Loucy (cell line): ENCODE measurements around the gene CBARP.

Experiments used
- H2AFZ ChIP-seq: fragments of 200-600 bp; sonication (generic); 2 replicates; pipeline ENCODE4 v1.6.0; 2016; ENCODE audit warnings: antibody characterized with exemption, mild to moderate bottlenecking, low read length, moderate library complexity
- H3F3A ChIP-seq: fragments of 200-600 bp; 2 replicates; pipeline ENCODE4 v1.6.0; 2016; ENCODE audit warnings: antibody characterized with exemption, low read depth, mild to moderate bottlenecking
- H3K27me3 ChIP-seq: fragments of 200-600 bp; sonication (generic); 2 replicates; pipeline ENCODE4 v1.6.1; 2014; ENCODE audit warnings: low read length, mild to moderate bottlenecking; ENCODE audit not compliant: insufficient read depth, poor library complexity, severe bottlenecking
- H3K36me3 ChIP-seq: fragments of 200-600 bp; sonication (generic); 2 replicates; pipeline ENCODE4 v1.6.1; 2016; ENCODE audit warnings: low read length; ENCODE audit not compliant: insufficient read depth
- H3K4me1 ChIP-seq: fragments of 200-600 bp; sonication (generic); 2 replicates; pipeline ENCODE4 v1.5.1; 2014; ENCODE audit warnings: low read length, mild to moderate bottlenecking; ENCODE audit not compliant: insufficient read depth, poor library complexity, severe bottlenecking
- H3K4me2 ChIP-seq: fragments of 200-600 bp; sonication (generic); 2 replicates; pipeline ENCODE4 v1.6.0; 2014; ENCODE audit warnings: antibody characterized with exemption, low read length, low read depth, mild to moderate bottlenecking; ENCODE audit not compliant: poor library complexity, severe bottlenecking
- H3K4me3 ChIP-seq: fragments of 200-600 bp; sonication (generic); 2 replicates; pipeline ENCODE4 v1.5.1; 2014; ENCODE audit warnings: low read length, mild to moderate bottlenecking, mixed read lengths; ENCODE audit not compliant: poor library complexity, severe bottlenecking
- H3K79me2 ChIP-seq: fragments of 200-600 bp; sonication (generic); 2 replicates; pipeline ENCODE4 v1.6.1; 2014; ENCODE audit warnings: low read length; ENCODE audit not compliant: insufficient read depth
- H3K9ac ChIP-seq: fragments of 200-600 bp; sonication (generic); 2 replicates; pipeline ENCODE4 v1.6.0; 2014; ENCODE audit warnings: mild to moderate bottlenecking, low read depth, low read length, moderate library complexity; ENCODE audit not compliant: poor library complexity, severe bottlenecking
- H3K9me2 ChIP-seq: fragments of 200-600 bp; sonication (generic); replicated peaks from 2 replicates; pipeline ENCODE4 v1.6.1; 2016; ENCODE audit warnings: low read depth, low read length, mixed read lengths
- H3K9me3 ChIP-seq: fragments of 200-600 bp; sonication (generic); 2 replicates; pipeline ENCODE4 v1.6.1; 2014; ENCODE audit warnings: mild to moderate bottlenecking, antibody characterized with exemption, low read length, low read depth; ENCODE audit not compliant: insufficient read depth
- H4K20me1 ChIP-seq: fragments of 200-600 bp; sonication (generic); 2 replicates; pipeline ENCODE4 v1.6.0; 2014; ENCODE audit warnings: antibody characterized with exemption, low read length, mild to moderate bottlenecking; ENCODE audit not compliant: insufficient read depth, poor library complexity, severe bottlenecking
- CTCF ChIP-seq: fragments of 200-600 bp; sonication (generic); conservative IDR thresholded peaks from 2 replicates; pipeline ENCODE4 v1.5.1; 2014; ENCODE audit warnings: mild to moderate bottlenecking, antibody characterized with exemption, low read length
- EZH2phosphoT487 ChIP-seq: fragments of 200-600 bp; IDR thresholded peaks from 2 replicates; pipeline ENCODE4 v1.6.1; 2018; ENCODE audit warnings: antibody characterized with exemption, mild to moderate bottlenecking, moderate library complexity, borderline replicate concordance

Gene CBARP

DNA sequence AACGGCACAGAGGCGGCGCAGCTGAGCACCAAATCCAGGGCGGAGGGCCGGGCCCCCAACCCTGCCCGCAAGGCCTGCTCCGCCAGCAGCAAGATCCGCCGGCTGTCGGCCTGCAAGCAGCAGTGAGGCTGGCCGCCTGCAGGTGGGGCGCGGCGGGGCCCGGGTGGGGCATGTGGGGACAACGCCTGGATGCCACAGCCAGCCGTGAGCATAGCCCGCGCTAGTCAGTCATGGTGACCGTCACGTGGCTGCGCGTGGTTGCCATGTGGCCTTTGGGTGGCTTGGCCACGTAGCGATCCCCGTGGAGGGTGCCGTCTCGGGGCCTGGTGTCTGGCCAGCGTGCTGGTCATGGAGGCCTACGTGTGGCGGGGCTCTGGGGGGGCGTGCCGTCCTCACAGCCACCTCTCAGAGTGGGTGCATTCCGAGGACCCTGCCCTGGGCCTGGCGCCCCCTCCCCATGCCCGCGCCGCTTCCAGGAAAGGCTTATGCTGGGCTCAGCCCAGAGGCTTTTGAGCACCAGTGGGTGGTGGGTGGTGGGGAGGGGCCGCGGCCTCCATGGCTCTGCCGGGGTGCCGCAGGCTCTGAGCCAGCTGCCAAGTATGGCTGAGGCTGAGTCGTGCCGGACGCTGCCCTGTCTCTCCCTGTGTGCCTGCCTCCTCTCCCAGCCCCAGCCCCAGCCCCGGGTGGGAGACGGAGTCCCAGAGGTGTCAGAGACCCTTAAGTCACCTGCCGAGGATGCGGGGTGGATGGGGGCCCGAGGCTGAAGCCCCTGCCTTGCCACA, 11.1 kb downstream of the CBARP start:
- Histone ChIP-seq H4K20me1 (no peaks in the 10 kb centered on the region), H3F3A (no peaks in the 10 kb centered on the region), H3K9me2 (no peaks in the 10 kb centered on the region), H3K4me1 (no peaks in the 10 kb centered on the region), H3K9ac (no peak overlapping the region), H3K4me3 (no peak overlapping the region), H3K79me2 (no peaks in the 10 kb centered on the region), H3K4me2 (no peak overlapping the region), H2AFZ (no peak overlapping the region), H3K27me3 (no peaks in the 10 kb centered on the region), H3K36me3 (peaks cover 9% of the 10 kb centered on the region; the same call in 1 of the 2 replicates), H3K9me3 (no peaks in the 10 kb centered on the region)
- TF ChIP-seq CTCF (no peak), EZH2phosphoT487 (no peak)

- H3K9ac ChIP-seq = no peak overlapping the region
- H4K20me1 ChIP-seq = no peaks in the 10 kb centered on the region
- no peak for TF ChIP-seq EZH2phosphoT487
- no peak for TF ChIP-seq CTCF
Measured at GRCh38 chr19:1226227-1226518, 11.6 kb downstream of the CBARP start.

DNA sequence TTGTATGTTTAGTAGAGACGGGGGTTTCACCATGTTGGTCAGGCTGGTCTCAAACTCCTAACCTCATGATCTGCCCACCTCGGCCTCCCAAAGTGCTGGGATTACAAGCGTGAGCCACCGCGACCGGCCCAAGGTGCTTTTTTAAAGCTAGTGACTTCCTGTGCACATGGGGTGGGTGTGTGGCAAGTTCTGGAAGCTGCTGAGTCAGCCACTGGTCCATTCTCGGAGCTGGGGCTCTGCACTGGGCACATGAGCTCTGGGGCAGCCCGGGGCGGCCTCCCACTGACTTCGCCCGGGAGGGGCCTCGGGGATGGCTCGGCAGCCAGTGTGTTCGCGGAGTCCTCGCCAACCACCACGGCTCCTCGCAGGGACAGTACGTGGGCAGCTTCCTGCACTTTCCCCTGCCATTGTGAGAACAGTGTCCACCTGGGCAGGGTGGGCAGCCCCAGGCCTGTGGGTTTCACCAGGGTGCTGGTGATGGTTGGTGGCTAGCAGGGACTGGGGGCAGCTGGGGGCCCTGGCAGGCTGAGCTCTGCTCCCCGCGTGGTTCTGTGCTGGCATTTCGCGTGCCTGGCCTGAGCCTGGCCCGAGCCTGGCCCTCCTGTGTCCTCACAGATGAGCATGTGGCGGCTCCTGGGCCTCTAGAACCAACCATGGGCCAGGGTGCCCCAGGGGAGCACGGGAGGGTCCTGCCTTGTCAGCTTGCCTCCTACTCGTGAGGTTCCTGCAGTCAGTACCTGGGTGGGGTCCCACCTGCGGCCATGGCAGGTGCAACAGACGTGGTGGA, 12.2 kb downstream of the CBARP start:
- Histone ChIP-seq H3K79me2 (no peaks in the 10 kb centered on the region), H2AFZ (no peak overlapping the region), H3K9me2 (no peaks in the 10 kb centered on the region), H3K4me3 (no peak overlapping the region), H3K27me3 (no peaks in the 10 kb centered on the region), H3K9ac (no peak overlapping the region), H3K4me1 (no peaks in the 10 kb centered on the region), H3K4me2 (no peak overlapping the region), H3K9me3 (no peaks in the 10 kb centered on the region), H3F3A (no peaks in the 10 kb centered on the region), H3K36me3 (peaks cover 17% of the 10 kb centered on the region; the same call in 1 of the 2 replicates), H4K20me1 (no peaks in the 10 kb centered on the region)
- TF ChIP-seq EZH2phosphoT487 (no peak), CTCF (no peak)

More at GRCh38 chr19:1226227-1226518, 11.6 kb downstream of the CBARP start:
- Histone ChIP-seq H3K36me3 (peaks cover 12% of the 10 kb centered on the region; the same call in 1 of the 2 replicates), H3K27me3 (no peaks in the 10 kb centered on the region), H3K9me3 (no peaks in the 10 kb centered on the region), H3F3A (no peaks in the 10 kb centered on the region), H3K4me1 (no peaks in the 10 kb centered on the region), H3K9me2 (no peaks in the 10 kb centered on the region), H2AFZ (no peak overlapping the region), H3K79me2 (no peaks in the 10 kb centered on the region), H3K4me2 (no peak overlapping the region), H3K4me3 (no peak overlapping the region)
